ENCODE results near the gene PHRF1. TPM values are rescaled to one million over a fixed set of nuclear protein-coding genes. Genes with fewer than 3 reads are reported as not detected.

Gene PHRF1
- total and polyA plus RNA-seq, 2 donors (not counting 3 experiments of a cell fraction or from before 2014, with no cell fraction given), result 14.2 to 39.4 TPM

- Histone ChIP-seq H2AFZ (ENCODE audit: low read depth, low read length) (no peak overlapping the region), H3K4me2 (ENCODE audit: insufficient read depth, low read length) (no peak overlapping the region), H3K4me1 (ENCODE audit: control insufficient read depth, extremely low read depth, insufficient read depth, low read length) (peaks cover 9% of the 10 kb centered on the region), H3K36me3 (ENCODE audit: control insufficient read depth in 2 of 2, extremely low read depth in 1 of 2, insufficient read depth in 2 of 2, low read length in 2 of 2) (no peaks in the 10 kb centered on the region), H3K4me3 (replicated peaks in 1 of 3; ENCODE audit: insufficient read depth in 1 of 3, low read depth in 1 of 3, low read length in 3 of 3) (no peak overlapping the region), H3K9me3 (replicated peaks; ENCODE audit: control insufficient read depth, insufficient read depth, low read length) (no peaks in the 10 kb centered on the region), H3K27me3 (ENCODE audit: control insufficient read depth in 2 of 2, insufficient read depth in 2 of 2, low read length in 2 of 2) (peaks cover 13 to 21% of the 10 kb centered on the region in 2 experiments), H3K9me1 (replicated peaks; ENCODE audit: control insufficient read depth, extremely low read depth, insufficient read depth, low read length) (no peaks in the 10 kb centered on the region), H4K20me1 (replicated peaks; ENCODE audit: control insufficient read depth, extremely low read depth, insufficient read depth, low read length) (no peaks in the 10 kb centered on the region), H3K9ac (replicated peaks; ENCODE audit: extremely low read depth, insufficient read depth, low read length) (no peak overlapping the region), H3K79me2 (ENCODE audit: control insufficient read depth, insufficient read depth, low read length) (no peaks in the 10 kb centered on the region), H3K27ac (ENCODE audit: insufficient read depth, low read depth, low read length) (no peak overlapping the region)
- no peak for DNase-seq (ENCODE audit: low read depth, low spot score)
- intact Hi-C loops (cut with micrococcal nuclease) (loop anchor here (5.0 kb wide), 1 partner anchor 169 kb away; no protein-coding TSS in a partner anchor), dilution Hi-C loops (cut with MboI; ENCODE audit: extremely low pct_ligation_motif_present, low sequenced_read_pairs) (no loop called here)
- ChIA-PET CTCF (no interaction called here), POLR2A (no interaction called here)
- no peak for FAIRE-seq
- no TSS peak for BruUV-seq (replicated peaks)
- TF ChIP-seq FOS (IDR thresholded peaks at IDR 0.05; ENCODE audit: borderline replicate concordance, insufficient read depth, low read length), result no peak
- TF ChIP-seq EZH2 (IDR thresholded peaks at IDR 0.05; ENCODE audit: borderline replicate concordance, low read depth, low read length, severe bottlenecking), result no peak
- no peak for TF ChIP-seq JUN (IDR thresholded peaks at IDR 0.05; ENCODE audit: borderline replicate concordance, insufficient read depth, insufficient read length, low read depth)
- TF ChIP-seq MYC (IDR thresholded peaks at IDR 0.05; ENCODE audit: low read depth, low read length), result no peak
- TF ChIP-seq POLR2AphosphoS5 (IDR thresholded peaks at IDR 0.05; ENCODE audit: insufficient read depth, low read depth, low read length), result no peak
- no peak for TF ChIP-seq CTCF (IDR thresholded peaks at IDR 0.05; ENCODE audit: extremely low read depth in 1 of 2, insufficient read depth in 1 of 2, low read depth in 1 of 2, low read length in 2 of 2)
- TF ChIP-seq GATA2 (IDR thresholded peaks at IDR 0.05; ENCODE audit: insufficient read depth, insufficient read length, low read depth, low read length), result no peak
- TF ChIP-seq POLR2A (IDR thresholded peaks at IDR 0.05; ENCODE audit: low read depth, low read length), result no peak
- TF ChIP-seq, protein P1, sequence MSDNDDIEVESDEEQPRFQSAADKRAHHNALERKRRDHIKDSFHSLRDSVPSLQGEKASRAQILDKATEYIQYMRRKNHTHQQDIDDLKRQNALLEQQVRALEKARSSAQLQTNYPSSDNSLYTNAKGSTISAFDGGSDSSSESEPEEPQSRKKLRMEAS (IDR thresholded peaks at IDR 0.05; ENCODE audit: insufficient read depth, insufficient read length), result no peak
These were observed 17.8 kb upstream of the PHRF1 start for GRCh38 chr11:558503-558902.
